Astrocyte (in vitro differentiated cells and primary cell): ENCODE measurements around the gene EML6.

Experiments used
- EZH2 ChIP-seq: IDR thresholded peaks from 2 replicates; pipeline ENCODE4 v1.6.1; 2012; ENCODE audit warnings: mild to moderate bottlenecking, low read length, inconsistent platforms; ENCODE audit not compliant: insufficient read depth
- TF ChIP-seq, protein P1 (sequence below): IDR thresholded peaks from 2 replicates; pipeline ENCODE4 v1.5.1; 2011; ENCODE audit warnings: low read depth, mild to moderate bottlenecking, inconsistent platforms, low read length, moderate library complexity; ENCODE audit not compliant: insufficient read depth

DNA sequence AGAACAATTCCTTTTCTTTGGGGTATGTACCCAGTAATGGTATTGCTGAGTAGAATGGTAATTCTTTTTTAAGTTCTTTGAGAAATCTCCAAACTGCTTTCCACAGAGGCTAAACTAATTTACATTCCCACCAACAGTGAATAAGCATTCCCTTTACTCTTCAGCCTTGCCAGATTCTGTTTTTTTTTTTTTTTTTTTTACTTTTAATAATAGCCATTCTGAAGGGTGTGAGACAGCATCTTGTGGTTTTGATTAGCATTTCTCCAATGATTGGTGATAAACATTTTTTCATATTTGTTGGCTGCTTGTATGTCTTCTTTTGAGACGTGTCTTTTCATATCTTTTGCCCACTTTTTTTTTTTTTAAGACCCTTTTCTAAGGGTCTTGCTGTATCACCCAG lies 189.4 kb downstream of the EML6 start:
- TF ChIP-seq, protein P1, sequence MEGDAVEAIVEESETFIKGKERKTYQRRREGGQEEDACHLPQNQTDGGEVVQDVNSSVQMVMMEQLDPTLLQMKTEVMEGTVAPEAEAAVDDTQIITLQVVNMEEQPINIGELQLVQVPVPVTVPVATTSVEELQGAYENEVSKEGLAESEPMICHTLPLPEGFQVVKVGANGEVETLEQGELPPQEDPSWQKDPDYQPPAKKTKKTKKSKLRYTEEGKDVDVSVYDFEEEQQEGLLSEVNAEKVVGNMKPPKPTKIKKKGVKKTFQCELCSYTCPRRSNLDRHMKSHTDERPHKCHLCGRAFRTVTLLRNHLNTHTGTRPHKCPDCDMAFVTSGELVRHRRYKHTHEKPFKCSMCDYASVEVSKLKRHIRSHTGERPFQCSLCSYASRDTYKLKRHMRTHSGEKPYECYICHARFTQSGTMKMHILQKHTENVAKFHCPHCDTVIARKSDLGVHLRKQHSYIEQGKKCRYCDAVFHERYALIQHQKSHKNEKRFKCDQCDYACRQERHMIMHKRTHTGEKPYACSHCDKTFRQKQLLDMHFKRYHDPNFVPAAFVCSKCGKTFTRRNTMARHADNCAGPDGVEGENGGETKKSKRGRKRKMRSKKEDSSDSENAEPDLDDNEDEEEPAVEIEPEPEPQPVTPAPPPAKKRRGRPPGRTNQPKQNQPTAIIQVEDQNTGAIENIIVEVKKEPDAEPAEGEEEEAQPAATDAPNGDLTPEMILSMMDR, result no peak
- no peak for TF ChIP-seq EZH2
